Thyroid gland (tissue), 4 donors: ENCODE data around the gene MICU1.

ENCODE experiments used
- CTCF ChIP-seq, 6 experiments: fragments of 200-600 bp in 3 of 6; fragments of 450-650 bp in 3 of 6; sonication (generic) in 3 of 6; IDR thresholded peaks; one replicate each; pipeline ENCODE4 v1.5.1; 2016 to 2019; ENCODE audit warnings: antibody characterized with exemption in 6 of 6, mild to moderate bottlenecking in 2 of 6, inconsistent platforms in 1 of 6, moderate library complexity in 1 of 6
- POLR2A ChIP-seq, 2 donors: fragments of 450-650 bp; IDR thresholded peaks; one replicate each; pipeline ENCODE4 v1.6.1; 2017; ENCODE audit warnings: antibody characterized with exemption in 2 of 2, mild to moderate bottlenecking in 2 of 2, moderate library complexity in 1 of 2

GRCh38 chr10:72545546-72545945, 80.3 kb downstream of the MICU1 start:
- TF ChIP-seq CTCF (IDR thresholded peaks at IDR 0.05), result no peak
- TF ChIP-seq POLR2A (IDR thresholded peaks at IDR 0.05), result no peak
